ENCODE results near the gene PALB2.

PALB2 gene

DNA sequence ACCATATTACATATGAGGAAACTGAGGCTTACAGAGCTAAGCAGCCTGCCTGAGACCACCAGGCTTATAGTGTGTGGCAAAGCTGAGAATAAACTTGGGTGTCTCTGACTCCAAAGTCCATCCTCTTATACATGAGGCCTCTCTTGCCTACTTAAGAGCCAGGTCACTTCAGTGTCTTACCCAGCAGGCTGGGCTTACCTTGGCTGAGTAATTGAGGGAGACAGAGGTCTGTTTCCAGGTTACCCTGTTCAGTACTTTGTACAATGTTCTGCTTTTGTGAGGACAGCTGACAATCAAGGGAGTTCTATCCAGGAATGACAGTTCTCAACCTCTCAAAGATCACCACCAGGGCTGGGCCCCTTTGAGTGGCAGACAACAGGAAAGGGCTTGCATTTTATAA is 59.3 kb downstream of the PALB2 start:
- DNase-seq (ENCODE audit: low spot score): no peak

- DNase-seq (ENCODE audit: low spot score): no peak
Observed at GRCh38 chr16:23580391-23580790, 60.7 kb downstream of the PALB2 start.

DNA sequence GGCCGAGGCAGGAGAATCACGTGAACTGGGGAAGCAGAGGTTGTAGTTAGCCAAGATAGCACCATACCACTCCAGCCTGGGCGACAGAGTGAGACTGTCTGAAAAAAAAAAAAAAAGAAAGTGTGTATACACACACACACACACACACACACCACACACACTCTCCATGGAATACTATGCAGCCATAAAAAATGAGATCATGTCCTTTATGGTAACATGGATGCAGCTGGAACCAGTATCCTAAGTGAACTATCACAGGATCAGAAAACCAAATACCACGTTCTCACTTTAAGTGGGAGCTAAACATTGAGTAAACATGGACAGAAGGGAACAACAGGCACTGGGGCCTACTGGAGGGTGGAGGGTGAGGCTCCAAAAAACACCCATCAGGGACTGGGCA is 61.7 kb downstream of the PALB2 start:
- DNase-seq (ENCODE audit: low spot score): no peak

GRCh38 chr16:23578101-23578830 is 62.8 kb downstream of the PALB2 start:
- DNase-seq (ENCODE audit: low spot score): peak; percentile 47

- DNase-seq (ENCODE audit: low spot score): no peak
Observed at GRCh38 chr16:23577493-23577892, 63.6 kb downstream of the PALB2 start.

- DNase-seq (ENCODE audit: low spot score): no peak
Observed at GRCh38 chr16:23575834-23576233, 65.3 kb downstream of the PALB2 start.

DNA sequence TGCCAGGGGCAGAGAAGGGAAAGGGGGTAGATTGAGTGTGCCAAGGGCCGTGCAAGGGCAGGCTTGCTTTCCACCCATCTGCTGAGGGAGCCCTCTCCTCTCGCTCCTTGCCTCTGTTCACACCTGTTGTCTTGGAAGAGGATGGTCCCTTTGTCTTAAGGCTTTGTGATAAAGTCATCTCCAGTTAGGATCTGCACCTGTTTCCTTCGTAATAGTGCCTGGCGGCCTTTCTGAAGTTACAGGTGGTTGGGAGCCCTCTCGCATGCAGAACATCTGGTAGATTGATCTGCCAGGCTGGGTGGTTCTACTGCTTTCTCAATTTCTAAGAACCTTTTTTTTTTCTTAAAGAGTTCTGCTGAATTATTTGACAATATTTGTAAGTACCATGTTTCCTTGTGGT is 67.3 kb downstream of the PALB2 start:
- no peak for DNase-seq (ENCODE audit: low spot score)

GRCh38 chr16:23572394-23572793 is 68.7 kb downstream of the PALB2 start:
- no peak for DNase-seq (ENCODE audit: low spot score)

DNA sequence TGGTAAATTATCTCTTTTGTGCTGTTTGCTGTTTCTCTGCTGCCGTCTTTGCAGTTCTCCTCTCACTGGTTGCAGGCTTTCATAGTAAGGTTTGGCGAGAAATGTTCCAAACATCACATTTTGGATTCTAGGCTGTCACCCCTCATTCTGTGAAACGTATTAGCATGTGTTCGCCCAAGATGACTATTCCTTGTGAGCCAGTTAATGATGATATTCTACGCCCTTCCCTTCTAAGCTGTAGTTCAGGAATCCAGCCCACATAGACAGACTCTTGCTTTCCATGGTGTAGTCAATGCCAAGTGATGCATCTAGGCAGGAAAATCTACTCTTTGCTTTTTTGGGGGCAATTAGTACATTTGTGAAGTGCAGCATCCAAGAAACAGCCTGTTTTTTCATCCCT is 69.2 kb downstream of the PALB2 start:
- no peak for DNase-seq (ENCODE audit: low spot score)

DNA sequence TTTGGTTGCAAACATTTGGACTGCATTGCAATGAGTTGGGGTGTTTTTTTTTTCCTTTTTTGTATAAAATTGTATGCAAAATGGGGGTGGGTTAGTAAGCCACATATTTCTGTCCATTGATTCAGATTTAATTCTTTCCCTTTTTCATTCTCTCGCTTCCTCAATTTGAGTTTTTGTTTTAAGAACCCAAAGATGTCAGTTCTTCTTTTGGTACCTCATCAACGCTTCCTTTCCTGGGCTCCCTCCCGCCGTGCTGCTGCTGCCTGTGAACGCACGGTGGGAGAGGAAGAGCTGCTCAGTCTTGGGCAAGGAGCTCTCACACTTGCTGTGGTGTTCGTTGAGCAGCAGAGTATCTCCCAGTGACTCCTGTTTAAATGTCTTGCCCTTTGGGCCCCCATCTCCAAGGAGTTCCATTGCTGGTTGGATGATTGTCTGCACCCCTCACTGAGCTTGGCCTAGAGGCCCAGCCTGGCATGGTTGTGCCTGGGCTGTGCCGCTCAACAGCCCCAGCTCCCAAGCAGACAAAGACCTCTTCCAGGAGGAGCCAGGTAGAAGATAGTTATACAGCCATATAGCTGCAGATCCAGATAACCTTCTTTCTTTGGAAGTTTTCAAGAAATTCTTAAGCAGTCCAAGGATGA is 70.0 kb downstream of the PALB2 start:
- DNase-seq (ENCODE audit: low spot score): peak; percentile 34

- no peak for DNase-seq (ENCODE audit: low spot score)
Observed at GRCh38 chr16:23567602-23568001, 73.5 kb downstream of the PALB2 start.

- no peak for DNase-seq (ENCODE audit: low spot score)
Observed at GRCh38 chr16:23566724-23567123, 74.4 kb downstream of the PALB2 start.

DNA sequence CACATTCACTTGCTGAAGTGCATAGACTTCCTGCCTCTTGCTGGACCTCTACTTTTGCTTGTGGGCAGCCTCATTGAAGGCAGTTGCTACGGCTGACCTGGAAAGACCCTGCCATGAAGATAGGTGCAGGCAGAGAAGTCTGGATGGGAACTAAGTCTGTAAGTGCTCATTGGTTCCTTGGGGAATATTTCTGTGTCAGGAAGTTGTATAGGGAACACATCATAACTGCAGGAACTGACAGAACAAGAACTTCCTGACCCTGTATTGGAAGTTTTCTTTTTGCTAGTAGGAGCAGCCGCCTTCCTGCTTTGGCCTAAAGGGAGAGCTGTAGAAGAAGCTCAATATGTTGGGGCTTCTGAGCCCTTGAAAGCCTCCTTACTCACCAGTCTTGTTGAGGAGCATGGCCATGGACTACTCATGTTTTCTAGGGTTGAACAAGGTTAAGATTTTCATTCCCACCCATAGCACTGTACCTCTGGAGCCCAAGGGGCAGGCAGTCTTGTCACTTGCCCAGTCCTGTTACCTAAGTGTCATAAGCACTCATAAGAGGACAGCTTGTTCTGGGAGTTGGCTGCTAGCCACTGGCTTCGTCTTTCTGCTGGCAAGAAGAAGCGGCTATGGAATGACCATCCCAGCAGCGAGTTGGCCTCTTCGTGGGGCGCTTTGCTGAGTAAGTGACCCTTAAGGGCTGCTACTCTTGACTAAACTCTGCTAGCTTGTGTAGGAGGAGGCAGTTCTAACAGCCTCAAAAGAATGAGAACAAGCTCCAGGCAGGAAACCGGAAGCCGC is 76.3 kb downstream of the PALB2 start:
- DNase-seq (ENCODE audit: low spot score): no peak

DNA sequence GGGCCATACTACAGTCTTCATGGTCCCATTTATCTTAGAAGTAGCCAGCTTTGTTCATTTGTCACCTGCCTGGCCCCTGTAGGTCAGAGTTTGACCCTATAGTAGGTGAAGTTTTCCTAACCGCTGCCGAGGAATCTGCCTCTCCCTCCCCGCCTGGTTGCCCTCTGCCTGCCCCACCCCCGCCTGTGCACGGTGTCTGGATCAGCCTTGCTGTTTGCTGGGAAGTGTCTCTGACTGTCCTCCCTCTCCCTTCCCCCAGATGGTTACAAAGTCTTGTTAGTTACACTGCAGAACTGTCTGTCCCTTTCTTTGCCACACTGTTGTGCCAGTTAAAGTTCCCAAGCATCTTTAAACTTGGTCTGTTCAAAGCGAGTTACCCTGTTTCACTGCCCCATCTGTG is 77.9 kb downstream of the PALB2 start:
- no peak for DNase-seq (ENCODE audit: low spot score)

DNA sequence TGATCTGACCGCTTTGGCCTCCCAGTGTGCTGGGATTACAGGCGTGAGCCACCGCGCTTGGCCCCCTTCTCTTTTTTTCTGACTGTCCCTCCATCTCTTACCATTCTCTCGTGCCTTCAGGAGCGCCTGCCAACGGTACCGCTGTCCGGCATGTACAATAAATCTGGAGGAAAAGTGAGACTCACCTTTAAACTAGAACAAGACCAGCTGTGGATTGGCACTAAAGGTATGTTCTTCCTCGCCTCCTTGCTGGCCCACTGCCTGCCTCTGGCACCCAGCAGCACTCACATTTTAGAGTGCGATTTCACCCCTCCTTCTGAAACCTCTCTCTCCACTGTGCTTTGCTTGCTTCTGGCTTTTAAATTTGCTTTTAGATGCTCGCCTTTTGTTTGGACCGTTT is 78.6 kb downstream of the PALB2 start:
- DNase-seq (ENCODE audit: low spot score): no peak

- DNase-seq (ENCODE audit: low spot score): no peak
Observed at GRCh38 chr16:23561586-23561985, 79.5 kb downstream of the PALB2 start.

DNA sequence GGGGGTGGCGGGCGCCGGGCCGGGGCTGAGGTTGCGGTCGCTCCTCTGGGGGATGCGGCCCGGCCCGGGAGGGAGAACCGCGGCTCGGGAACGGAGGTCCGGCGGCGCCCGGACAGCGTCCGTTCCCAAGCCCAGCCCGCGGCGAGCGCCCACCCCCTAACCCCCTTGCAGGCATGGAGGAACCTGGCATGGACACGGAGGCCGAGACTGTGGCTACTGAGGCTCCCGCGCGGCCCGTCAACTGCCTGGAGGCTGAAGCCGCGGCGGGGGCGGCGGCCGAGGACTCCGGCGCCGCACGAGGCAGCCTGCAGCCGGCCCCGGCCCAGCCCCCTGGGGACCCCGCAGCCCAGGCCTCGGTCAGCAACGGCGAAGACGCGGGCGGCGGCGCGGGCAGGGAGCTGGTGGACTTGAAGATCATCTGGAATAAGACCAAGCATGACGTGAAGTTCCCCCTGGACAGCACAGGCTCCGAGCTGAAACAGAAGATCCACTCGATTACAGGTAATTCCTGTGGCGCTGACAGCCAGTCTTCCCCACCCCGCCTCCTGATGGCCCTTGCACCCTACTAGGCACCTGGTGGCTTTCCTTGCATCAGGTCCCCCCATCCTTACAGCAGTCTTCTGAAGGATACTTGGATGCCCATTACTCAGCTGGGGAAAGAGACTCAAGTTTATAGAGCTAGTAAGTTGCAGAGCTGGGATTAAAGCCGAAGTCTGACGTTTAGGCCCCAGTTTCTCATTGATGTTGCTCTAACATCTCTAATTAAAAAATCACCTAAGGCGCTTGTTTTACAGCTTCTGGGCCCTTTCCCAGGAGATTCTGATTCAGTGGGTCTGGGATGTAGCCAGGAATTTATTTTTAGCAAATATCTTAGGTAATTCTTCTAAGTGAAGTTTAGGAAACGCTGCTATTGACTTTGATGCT is 83.1 kb downstream of the PALB2 start:
- no peak for DNase-seq (ENCODE audit: low spot score)

GRCh38 chr16:23556881-23557778 is 84.0 kb downstream of the PALB2 start, which contains the start of the genes EARS2 and UBFD1:
TSS of gene EARS2 (minus strand) at chr16:23557350. CDS start at chr16:23557343, 7 bp downstream.
TSS of gene UBFD1 (plus strand) at chr16:23557727. CDS start at chr16:23557743, 16 bp downstream.
- peak; percentile 98 for DNase-seq (ENCODE audit: low spot score)

GRCh38 chr16:23554536-23554935 is 86.6 kb downstream of the PALB2 start:
- no peak for DNase-seq (ENCODE audit: low spot score)
